Kidney (tissue), 14 donors: ENCODE data around the gene KCNQ1. TPM values are rescaled to one million over a fixed set of nuclear protein-coding genes. Genes with fewer than 3 reads are reported as not detected.
A peak's percentile ranks its signal among the peaks of the same experiment; 100 is the strongest.

Experiments
- DNase-seq, 5 donors: peaks; one replicate each; pipeline ENCODE4 v3.0.0-alpha.2; 2013 to 2020
- FAIRE-seq: peaks from 2 replicates; lab custom pipeline; 2012; peaks lifted over from hg19 to GRCh38; lab: Jason Lieb, UNC
- H3K27ac ChIP-seq, 2 donors: one replicate each; pipeline ENCODE4 v1.7.0; 2013; ENCODE audit warnings: low read depth in 2 of 2, low read length in 2 of 2, inconsistent platforms in 1 of 2
- H3K27me3 ChIP-seq: one replicate; pipeline ENCODE4 v1.7.1; 2013; ENCODE audit warnings: low read length, inconsistent platforms; ENCODE audit not compliant: control insufficient read depth, insufficient read depth
- H3K36me3 ChIP-seq, 3 donors: one replicate each; pipeline versions ENCODE4 v1.7.0 to v1.7.1; 2013; ENCODE audit warnings: low read length in 3 of 3, control low read depth in 1 of 3, inconsistent platforms in 1 of 3; ENCODE audit not compliant: insufficient read depth in 3 of 3, control insufficient read depth in 2 of 3
- H3K4me1 ChIP-seq, 3 donors: one replicate each; pipeline versions ENCODE4 v1.7.0 to v1.7.1; 2013; ENCODE audit warnings: low read length in 3 of 3, inconsistent platforms in 1 of 3, low read depth in 1 of 3; ENCODE audit not compliant: control insufficient read depth in 2 of 3, insufficient read depth in 2 of 3
- H3K4me3 ChIP-seq, 3 donors: one replicate each; pipeline versions ENCODE4 v1.7.0 to v1.8.1; 2013; ENCODE audit warnings: low read length in 3 of 3, control low read depth in 1 of 3, inconsistent platforms in 1 of 3
- H3K9ac ChIP-seq, 3 donors: one replicate each; pipeline versions ENCODE4 v1.7.0 to v1.7.1; 2013; ENCODE audit warnings: low read length in 3 of 3, control low read depth in 1 of 3, inconsistent platforms in 1 of 3
- H3K9me3 ChIP-seq, 3 donors: one replicate each; pipeline versions ENCODE4 v1.7.0 to v1.7.1; 2013; ENCODE audit warnings: low read length in 3 of 3, control low read depth in 1 of 3, inconsistent platforms in 1 of 3; ENCODE audit not compliant: control insufficient read depth in 2 of 3, insufficient read depth in 1 of 3
- CTCF ChIP-seq: IDR thresholded peaks from 3 replicates; pipeline ENCODE4 v1.5.1; 2012; ENCODE audit warnings: mild to moderate bottlenecking, moderate library complexity, borderline replicate concordance; ENCODE audit not compliant: insufficient read depth; ENCODE audit errors: extremely low read depth
- intact Hi-C: fragments of 100-400 bp; cut with DNase I; formaldehyde crosslinking; loops from one replicate; pipeline ENCODE4 v1.11.1; 2022
- polyA plus RNA-seq: library from polyadenylated mRNA; stranded (reverse); fragments of 350-450 nt; fragmentation: Illumina TruSeq; extraction: RNeasy Lipid Tissue Mini Kit (QIAGEN cat#74804); gene quantifications from one replicate; pipeline ENCODE4 v1.2.3, GENCODE V29; 2014; ENCODE audit warnings: low read depth, low replicate concordance; ENCODE audit not compliant: insufficient read depth
- total RNA-seq: library from RNA; stranded (reverse); fragmentation: NEBNext Ultra II Directional; extraction: Animal tissue kit (Norgen Biotek cat#: 25700); gene quantifications from one replicate; pipeline ENCODE4 v1.2.1, GENCODE V29; 2021
- donor health status: control.
- donor health status: control.
- donor health status: control.
- donor health status: control.
- donor health status: control.
- donor health status: DM: yes; HTN: yes; CAD: no.
- donor health status: Normal renal cell carcinoma (clear cell type).

KCNQ1 gene
- total and polyA plus RNA-seq, 2 donors from 2014 or later = 45.5 to 49.4 TPM

GRCh38 chr11:2569321-2569721 is 124.5 kb downstream of the KCNQ1 start:
- Histone ChIP-seq H3K9me3 (no peaks in the 10 kb centered on the region), H3K36me3 (no peaks in the 10 kb centered on the region), H3K27ac (no peak overlapping the region), H3K4me1 (no peaks in the 10 kb centered on the region), H3K9ac (no peak overlapping the region), H3K4me3 (no peak overlapping the region), H3K27me3 (no peaks in the 10 kb centered on the region)
- FAIRE-seq = no peak
- DNase-seq = peak in 1 of 5 donors; percentile 79
- intact Hi-C loops = no loop called here
- no peak for TF ChIP-seq CTCF

- no peaks in the 10 kb centered on the region for H3K9me3 ChIP-seq
- H3K27me3 ChIP-seq = no peaks in the 10 kb centered on the region
- DNase-seq (peak in 2 of 5 donors; percentile 34 to 43), FAIRE-seq (no peak)
- H3K36me3 ChIP-seq = no peaks in the 10 kb centered on the region
- no peak overlapping the region for H3K27ac ChIP-seq
- no peak for TF ChIP-seq CTCF
- H3K4me1 ChIP-seq = no peaks in the 10 kb centered on the region
- no peak overlapping the region for H3K4me3 ChIP-seq
- intact Hi-C loops = no loop called here
- no peak overlapping the region for H3K9ac ChIP-seq
Measured at GRCh38 chr11:2569731-2570210, 125.0 kb downstream of the KCNQ1 start.

- H3K4me1 ChIP-seq = no peaks in the 10 kb centered on the region
- FAIRE-seq = no peak
- no peaks in the 10 kb centered on the region for H3K27me3 ChIP-seq
- H3K9me3 ChIP-seq = no peaks in the 10 kb centered on the region
- no peak overlapping the region for H3K4me3 ChIP-seq
- H3K27ac ChIP-seq = no peak overlapping the region
- TF ChIP-seq CTCF = no peak
- DNase-seq = peak in 1 of 5 donors; percentile 38
- no peak overlapping the region for H3K9ac ChIP-seq
- no peaks in the 10 kb centered on the region for H3K36me3 ChIP-seq
- intact Hi-C loops = no loop called here
Measured at GRCh38 chr11:2570211-2570811, 125.5 kb downstream of the KCNQ1 start.
